WERI-Rb-1 (cell line): Measurements from ENCODE around the gene CCDC69.
A peak's percentile ranks its signal among the peaks of the same experiment; 100 is the strongest.

Experiments
- DNase-seq: peaks from one replicate; pipeline ENCODE4 v3.0.0-alpha.2; 2020
- H3K27ac ChIP-seq: fragments of 250-450 bp; sonication (Bioruptor Pico); 2 replicates; pipeline ENCODE4 v1.5.1; 2020; ENCODE audit warnings: mild to moderate bottlenecking, moderate library complexity
- H3K27me3 ChIP-seq: fragments of 250-450 bp; sonication (Bioruptor Pico); 2 replicates; pipeline ENCODE4 v1.5.1; 2021; ENCODE audit warnings: mild to moderate bottlenecking, low read depth, moderate library complexity; ENCODE audit not compliant: insufficient read depth, severe bottlenecking
- H3K36me3 ChIP-seq: fragments of 250-450 bp; sonication (Bioruptor Pico); 2 replicates; pipeline ENCODE4 v1.5.1; 2020; ENCODE audit warnings: mild to moderate bottlenecking, moderate library complexity
- H3K4me3 ChIP-seq: 2 replicates; pipeline ENCODE4 v1.5.1; 2011; ENCODE audit warnings: low read depth, mild to moderate bottlenecking, control low read depth, low read length
- H3K9me3 ChIP-seq: fragments of 250-450 bp; sonication (Bioruptor Pico); 2 replicates; pipeline ENCODE4 v1.5.1; 2021; ENCODE audit warnings: mild to moderate bottlenecking, moderate library complexity; ENCODE audit not compliant: severe bottlenecking
- TF ChIP-seq, protein P1 (sequence below): IDR thresholded peaks from 2 replicates; pipeline ENCODE4 v1.5.1; 2011; ENCODE audit warnings: low read depth, mild to moderate bottlenecking, control low read depth, inconsistent platforms, low read length

CCDC69 gene

DNA sequence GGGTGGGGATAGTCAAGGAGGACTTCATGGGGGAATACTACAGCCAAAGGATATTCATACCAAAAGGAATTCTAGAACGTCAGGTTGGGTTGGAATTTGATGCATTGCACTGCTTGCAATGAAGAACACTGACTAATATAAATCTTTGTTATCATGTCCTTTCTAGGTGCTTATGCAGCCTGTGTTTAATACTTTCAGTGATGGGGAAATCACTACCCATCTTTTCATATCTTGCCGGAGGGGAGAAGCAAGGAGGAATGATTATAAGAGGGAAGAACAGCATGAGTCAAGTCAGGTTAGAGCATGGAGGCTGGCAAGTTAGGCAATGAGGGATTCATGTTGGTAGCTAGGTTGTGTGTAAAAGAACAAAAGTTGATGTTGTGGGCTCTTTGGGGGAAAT lies 5.1 kb upstream of the CCDC69 start:
- Histone ChIP-seq H3K4me3 (no peak overlapping the region), H3K36me3 (no peaks in the 10 kb centered on the region), H3K27me3 (no peaks in the 10 kb centered on the region), H3K27ac (no peak overlapping the region), H3K9me3 (no peaks in the 10 kb centered on the region)
- no peak for DNase-seq
- TF ChIP-seq, protein P1, sequence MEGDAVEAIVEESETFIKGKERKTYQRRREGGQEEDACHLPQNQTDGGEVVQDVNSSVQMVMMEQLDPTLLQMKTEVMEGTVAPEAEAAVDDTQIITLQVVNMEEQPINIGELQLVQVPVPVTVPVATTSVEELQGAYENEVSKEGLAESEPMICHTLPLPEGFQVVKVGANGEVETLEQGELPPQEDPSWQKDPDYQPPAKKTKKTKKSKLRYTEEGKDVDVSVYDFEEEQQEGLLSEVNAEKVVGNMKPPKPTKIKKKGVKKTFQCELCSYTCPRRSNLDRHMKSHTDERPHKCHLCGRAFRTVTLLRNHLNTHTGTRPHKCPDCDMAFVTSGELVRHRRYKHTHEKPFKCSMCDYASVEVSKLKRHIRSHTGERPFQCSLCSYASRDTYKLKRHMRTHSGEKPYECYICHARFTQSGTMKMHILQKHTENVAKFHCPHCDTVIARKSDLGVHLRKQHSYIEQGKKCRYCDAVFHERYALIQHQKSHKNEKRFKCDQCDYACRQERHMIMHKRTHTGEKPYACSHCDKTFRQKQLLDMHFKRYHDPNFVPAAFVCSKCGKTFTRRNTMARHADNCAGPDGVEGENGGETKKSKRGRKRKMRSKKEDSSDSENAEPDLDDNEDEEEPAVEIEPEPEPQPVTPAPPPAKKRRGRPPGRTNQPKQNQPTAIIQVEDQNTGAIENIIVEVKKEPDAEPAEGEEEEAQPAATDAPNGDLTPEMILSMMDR = no peak

GRCh38 chr5:151227918-151228447 lies 4.1 kb upstream of the CCDC69 start:
- H3K27ac ChIP-seq = no peak overlapping the region
- H3K4me3 ChIP-seq = no peak overlapping the region
- DNase-seq = no peak
- H3K9me3 ChIP-seq = no peaks in the 10 kb centered on the region
- peaks cover 6% of the 10 kb centered on the region for H3K27me3 ChIP-seq
- H3K36me3 ChIP-seq = no peaks in the 10 kb centered on the region
- TF ChIP-seq, protein P1 = no peak

GRCh38 chr5:151225475-151225874 lies 1.6 kb upstream of the CCDC69 start:
- Histone ChIP-seq H3K27me3 (peaks cover 6% of the 10 kb centered on the region), H3K9me3 (no peaks in the 10 kb centered on the region), H3K4me3 (no peak overlapping the region), H3K36me3 (no peaks in the 10 kb centered on the region), H3K27ac (no peak overlapping the region)
- DNase-seq = no peak
- TF ChIP-seq, protein P1 = no peak

DNA sequence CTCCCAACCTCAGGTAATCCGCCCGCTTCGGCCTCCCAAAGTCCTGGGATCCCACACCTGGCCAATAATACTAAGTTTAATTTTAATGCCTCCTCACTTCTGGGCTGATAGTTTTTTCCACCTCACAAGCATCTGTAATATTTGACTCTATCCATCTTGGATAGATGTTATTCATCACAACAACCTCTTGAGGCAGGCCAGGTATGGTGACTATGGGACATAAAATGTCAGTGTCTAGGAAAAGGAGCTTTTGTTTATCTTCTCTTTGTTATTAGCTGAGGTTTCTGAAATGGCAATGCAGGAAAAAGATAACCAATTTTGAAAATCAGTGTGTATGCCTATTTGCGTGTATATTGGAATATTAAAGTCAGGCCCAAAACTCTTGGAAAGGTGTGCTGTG lies 1.2 kb upstream of the CCDC69 start:
- DNase-seq = no peak
- H3K4me3 ChIP-seq = no peak overlapping the region
- peaks cover 6% of the 10 kb centered on the region for H3K27me3 ChIP-seq
- H3K27ac ChIP-seq = no peak overlapping the region
- no peaks in the 10 kb centered on the region for H3K9me3 ChIP-seq
- TF ChIP-seq, protein P1 = no peak
- H3K36me3 ChIP-seq = no peaks in the 10 kb centered on the region

GRCh38 chr5:151224372-151224771 lies 480 bp upstream of the CCDC69 start:
- peak overlapping the region; percentile 56; the same call in 1 of the 2 replicates for H3K4me3 ChIP-seq
- H3K9me3 ChIP-seq = no peaks in the 10 kb centered on the region
- DNase-seq = no peak
- TF ChIP-seq, protein P1 = no peak
- H3K36me3 ChIP-seq = no peaks in the 10 kb centered on the region
- no peak overlapping the region for H3K27ac ChIP-seq
- peaks cover 6% of the 10 kb centered on the region for H3K27me3 ChIP-seq

- Histone ChIP-seq H3K9me3 (no peaks in the 10 kb centered on the region), H3K36me3 (no peaks in the 10 kb centered on the region), H3K4me3 (no peak overlapping the region), H3K27me3 (peaks cover 6% of the 10 kb centered on the region), H3K27ac (no peak overlapping the region)
- DNase-seq = no peak
- TF ChIP-seq, protein P1 = no peak
Measured at GRCh38 chr5:151222790-151223446, 974 bp downstream of the CCDC69 start.
